Ovary (tissue), 9 donors: ENCODE results near the gene DGKQ. TPM values are rescaled to one million over a fixed set of nuclear protein-coding genes. Genes with fewer than 3 reads are reported as not detected.

ENCODE experiments used
- DNase-seq, 5 donors: peaks; one replicate each; pipeline ENCODE4 v3.0.0-alpha.2; 2019 to 2020
- H3K27ac ChIP-seq, 2 donors: fragments of 200-600 bp; one replicate each; pipeline versions ENCODE4 v1.5.1 to v1.8.0; 2019 to 2022
- H3K27me3 ChIP-seq: fragments of 200-600 bp; one replicate; pipeline ENCODE4 v1.8.0; 2022
- H3K36me3 ChIP-seq: fragments of 200-600 bp; sonication (generic); one replicate; pipeline ENCODE4 v1.5.1; 2019
- H3K4me1 ChIP-seq: one replicate; pipeline ENCODE4 v1.8.1; 2013; ENCODE audit warnings: mild to moderate bottlenecking, moderate library complexity; ENCODE audit not compliant: insufficient read depth
- H3K4me3 ChIP-seq: fragments of 200-600 bp; sonication (generic); one replicate; pipeline ENCODE4 v1.5.1; 2017
- H3K9me3 ChIP-seq, 2 donors: fragments of 200-600 bp in 1 of 2; sonication (generic) in 1 of 2; one replicate each; pipeline versions ENCODE4 v1.5.1 to v1.8.1; 2013 to 2019; ENCODE audit warnings: mild to moderate bottlenecking in 1 of 2, moderate library complexity in 1 of 2
- EP300 ChIP-seq: sonication (generic); formaldehyde crosslinking; IDR thresholded peaks from one replicate; pipeline ENCODE4 v1.6.1; 2017; ENCODE audit warnings: antibody characterized with exemption
- POLR2A ChIP-seq: fragments of 450-650 bp; IDR thresholded peaks from one replicate; pipeline ENCODE4 v1.6.1; 2017; ENCODE audit warnings: antibody characterized with exemption, mild to moderate bottlenecking, moderate library complexity
- WGBS, 3 donors: extraction: QIAGEN DNeasy Blood & Tissue Kit in 1 of 3; methylation state at CpG; one replicate each; pipeline versions ENCODE4 v1.1.5 to v1.1.7; 2013 to 2017; 5-methylcytosine and 5-hydroxymethylcytosine counted together
- intact Hi-C, 4 donors: fragments of 100-400 bp; cut with DNase I; formaldehyde crosslinking; loops; one replicate each; pipeline versions ENCODE4 v1.11.0 to v1.15.1; 2022 to 2023
- polyA plus RNA-seq, 2 donors: library from polyadenylated mRNA; stranded (reverse); fragments of 200-250 nt in 1 of 2; fragments of 350-450 nt in 1 of 2; fragmentation: Illumina TruSeq in 1 of 2; extraction: RNeasy Lipid Tissue Mini Kit (QIAGEN cat#74804) in 1 of 2; gene quantifications; one replicate each; pipeline ENCODE4 v1.2.3, GENCODE V29; 2013 to 2014
- total RNA-seq, 7 donors: library from RNA; depleted of rRNA in 2 of 7; stranded (reverse); fragments of >200 nt in 2 of 7; fragmentation: NEBNext Ultra II Directional in 3 of 7; extraction: Animal tissue kit (Norgen Biotek cat#: 25700) in 3 of 7; gene quantifications; one replicate each; pipeline versions ENCODE4 v1.1.0 to v1.2.4, GENCODE V29; 2016 to 2023
- TF ChIP-seq, protein P1 (sequence below), 3 donors: fragments of 450-650 bp in 2 of 3; fragments of 200-600 bp in 1 of 3; IDR thresholded peaks; one replicate each; pipeline versions ENCODE4 v1.5.1 to v1.8.0; 2016 to 2022; ENCODE audit warnings: antibody characterized with exemption in 3 of 3, mild to moderate bottlenecking in 1 of 3
- donor health status: DM: no; HTN: no; CAD: no; lungs with moderate emphysema.
- donor health status: DM: no; HTN: no; CAD: no.
- donor health status: Bipolar disorder and iron deficiency.
- donor health status: DM: yes; HTN: yes; CAD: no.
- donor health status: DM: no; HTN: no; CAD: no.
- donor health status: DM: yes; HTN: yes; CAD: no.

DGKQ gene
- total and polyA plus RNA-seq, 9 donors = 0.53 to 12.9 (median 6.9) TPM

DNA sequence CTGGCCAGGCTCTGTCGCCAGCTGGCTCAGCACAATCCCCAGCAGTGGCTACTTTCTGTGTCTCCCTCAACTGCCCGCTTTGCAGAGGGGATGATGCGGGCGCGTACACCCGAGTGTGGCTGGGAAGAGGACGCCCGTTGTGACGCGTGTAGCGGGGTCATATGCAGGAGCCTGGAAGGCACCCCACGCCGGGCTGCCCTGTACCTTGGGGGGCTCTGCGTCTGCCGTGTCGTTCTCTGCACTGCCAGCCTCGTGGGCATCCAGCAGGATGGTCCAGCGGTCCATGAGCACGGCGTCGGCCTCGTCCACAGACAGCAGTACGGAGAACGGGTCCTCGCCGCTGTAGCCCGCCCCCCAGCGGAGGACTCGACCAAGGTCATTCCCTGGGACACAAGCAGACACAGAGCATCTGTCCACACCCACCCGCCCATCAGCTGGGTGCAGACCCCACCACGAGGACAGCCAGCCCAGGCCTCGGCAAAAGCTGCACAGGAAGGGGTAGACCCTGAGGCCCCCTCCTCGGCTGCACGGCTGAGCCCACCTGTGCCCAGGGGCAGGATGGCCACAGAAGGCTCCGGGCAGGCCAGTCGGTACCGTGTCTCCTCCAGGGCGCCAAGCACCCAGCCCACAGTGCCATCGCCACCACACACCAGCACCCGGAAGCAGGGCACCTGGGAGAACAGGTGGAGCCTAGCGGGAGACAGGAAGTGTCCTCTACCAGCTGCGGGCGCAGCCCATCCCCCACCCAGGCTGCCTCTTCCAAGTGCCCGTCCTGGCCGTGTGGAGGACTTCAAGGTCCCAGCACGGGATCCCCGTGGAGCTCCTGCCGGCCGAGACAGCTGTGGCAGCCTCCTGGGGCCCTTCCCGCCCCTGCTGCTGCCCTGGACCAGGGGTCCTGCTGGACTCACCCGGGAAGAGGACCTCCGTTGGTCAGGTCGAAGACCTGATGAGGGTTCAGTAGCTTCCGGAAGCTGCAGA lies 10.8 kb downstream of the DGKQ start:
- no peak for DNase-seq
- Histone ChIP-seq H3K9me3 (no peaks in the 10 kb centered on the region), H3K4me1 (no peaks in the 10 kb centered on the region), H3K27me3 (no peaks in the 10 kb centered on the region), H3K27ac (no peak overlapping the region), H3K36me3 (no peaks in the 10 kb centered on the region), H3K4me3 (no peak overlapping the region)
- TF ChIP-seq POLR2A = no peak
- TF ChIP-seq, protein P1, sequence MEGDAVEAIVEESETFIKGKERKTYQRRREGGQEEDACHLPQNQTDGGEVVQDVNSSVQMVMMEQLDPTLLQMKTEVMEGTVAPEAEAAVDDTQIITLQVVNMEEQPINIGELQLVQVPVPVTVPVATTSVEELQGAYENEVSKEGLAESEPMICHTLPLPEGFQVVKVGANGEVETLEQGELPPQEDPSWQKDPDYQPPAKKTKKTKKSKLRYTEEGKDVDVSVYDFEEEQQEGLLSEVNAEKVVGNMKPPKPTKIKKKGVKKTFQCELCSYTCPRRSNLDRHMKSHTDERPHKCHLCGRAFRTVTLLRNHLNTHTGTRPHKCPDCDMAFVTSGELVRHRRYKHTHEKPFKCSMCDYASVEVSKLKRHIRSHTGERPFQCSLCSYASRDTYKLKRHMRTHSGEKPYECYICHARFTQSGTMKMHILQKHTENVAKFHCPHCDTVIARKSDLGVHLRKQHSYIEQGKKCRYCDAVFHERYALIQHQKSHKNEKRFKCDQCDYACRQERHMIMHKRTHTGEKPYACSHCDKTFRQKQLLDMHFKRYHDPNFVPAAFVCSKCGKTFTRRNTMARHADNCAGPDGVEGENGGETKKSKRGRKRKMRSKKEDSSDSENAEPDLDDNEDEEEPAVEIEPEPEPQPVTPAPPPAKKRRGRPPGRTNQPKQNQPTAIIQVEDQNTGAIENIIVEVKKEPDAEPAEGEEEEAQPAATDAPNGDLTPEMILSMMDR (IDR thresholded peaks at IDR 0.05) = no peak
- TF ChIP-seq EP300 = no peak
- 87 to 92% (median 87%) methylated on average over 44 to 54 of the region's 54 CpGs for WGBS, 3 donors
- intact Hi-C loops = no loop called here

GRCh38 chr4:961351-962230 lies 11.8 kb downstream of the DGKQ start:
- DNase-seq = no peak
- Histone ChIP-seq H3K9me3 (no peaks in the 10 kb centered on the region), H3K27ac (no peak overlapping the region), H3K4me1 (no peaks in the 10 kb centered on the region), H3K27me3 (no peaks in the 10 kb centered on the region), H3K4me3 (no peak overlapping the region), H3K36me3 (no peaks in the 10 kb centered on the region)
- TF ChIP-seq POLR2A (no peak), EP300 (no peak)
- TF ChIP-seq, protein P1 (IDR thresholded peaks at IDR 0.05) = no peak
- 89 to 92% (median 91%) methylated on average over 38 to 52 of the region's 52 CpGs for WGBS, 3 donors
- intact Hi-C loops = no loop called here

GRCh38 chr4:960636-961350 lies 12.6 kb downstream of the DGKQ start:
- no peak for DNase-seq
- no peaks in the 10 kb centered on the region for H3K4me1 ChIP-seq
- H3K36me3 ChIP-seq = no peaks in the 10 kb centered on the region
- intact Hi-C loops = no loop called here
- no peaks in the 10 kb centered on the region for H3K27me3 ChIP-seq
- no peaks in the 10 kb centered on the region for H3K9me3 ChIP-seq
- no peak overlapping the region for H3K4me3 ChIP-seq
- H3K27ac ChIP-seq = no peak overlapping the region
- TF ChIP-seq POLR2A (no peak), EP300 (no peak)
- TF ChIP-seq, protein P1 (IDR thresholded peaks at IDR 0.05) = no peak
- 83 to 90% (median 87%) methylated on average over 29 to 35 of the region's 35 CpGs for WGBS, 3 donors

DNA sequence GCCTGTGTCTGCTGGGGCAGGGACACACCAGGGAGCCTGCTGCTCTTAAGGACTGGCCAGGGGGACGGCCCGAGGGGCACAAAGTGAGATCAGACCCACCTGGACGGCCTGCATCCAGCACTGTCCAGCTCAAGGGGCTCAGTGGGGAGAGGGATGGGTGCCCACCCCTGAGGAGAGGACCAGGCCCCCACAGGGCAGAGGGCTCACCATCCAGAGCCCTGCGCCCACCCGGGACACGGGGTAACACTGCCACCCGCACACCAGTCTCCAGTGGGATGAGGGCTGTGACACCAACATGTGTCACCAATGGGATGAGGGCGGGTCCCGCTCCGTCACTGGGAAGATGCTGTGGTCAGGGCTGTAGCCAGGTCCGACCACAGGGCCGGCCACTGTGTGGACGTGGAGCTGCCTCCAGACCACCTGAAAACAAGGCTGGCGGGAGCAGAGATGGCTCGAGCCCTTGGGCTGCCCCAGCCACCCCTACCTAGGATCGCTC lies 13.2 kb downstream of the DGKQ start:
- H3K36me3 ChIP-seq = no peaks in the 10 kb centered on the region
- intact Hi-C loops = no loop called here
- H3K9me3 ChIP-seq = no peaks in the 10 kb centered on the region
- no peak for DNase-seq
- 81 to 89% (median 81%) methylated on average over 8 to 16 of the region's 16 CpGs for WGBS, 3 donors
- H3K4me1 ChIP-seq = no peaks in the 10 kb centered on the region
- H3K4me3 ChIP-seq = no peak overlapping the region
- no peaks in the 10 kb centered on the region for H3K27me3 ChIP-seq
- TF ChIP-seq EP300 (no peak), POLR2A (no peak)
- TF ChIP-seq, protein P1 (IDR thresholded peaks at IDR 0.05) = no peak
- H3K27ac ChIP-seq = no peak overlapping the region
